Glutamatergic neuron (in vitro differentiated cells): ENCODE measurements around the gene VAV2. TPM values are rescaled to one million over a fixed set of nuclear protein-coding genes. Genes with fewer than 3 reads are reported as not detected.

Experiments used
- DNase-seq: peaks from one replicate; pipeline ENCODE4 v3.0.0; 2022
- H3K27ac Mint-ChIP-seq: one replicate; pipeline ENCODE4 v1.8.0; 2020; ENCODE audit warnings: mild to moderate bottlenecking, mixed read lengths, inconsistent platforms; ENCODE audit not compliant: unreplicated experiment
- H3K27me3 Mint-ChIP-seq: one replicate; pipeline ENCODE4 v1.8.0; 2020; ENCODE audit warnings: mild to moderate bottlenecking, moderate library complexity, mixed read lengths, inconsistent platforms; ENCODE audit not compliant: unreplicated experiment
- H3K36me3 Mint-ChIP-seq: one replicate; pipeline ENCODE4 v1.8.0; 2020; ENCODE audit warnings: mild to moderate bottlenecking, mixed read lengths, inconsistent platforms; ENCODE audit not compliant: unreplicated experiment
- H3K4me1 Mint-ChIP-seq: one replicate; pipeline ENCODE4 v1.8.0; 2020; ENCODE audit warnings: mild to moderate bottlenecking, low read depth, mixed read lengths, inconsistent platforms; ENCODE audit not compliant: unreplicated experiment
- H3K4me3 Mint-ChIP-seq: one replicate; pipeline ENCODE4 v1.8.0; 2020; ENCODE audit warnings: mild to moderate bottlenecking, mixed read lengths, inconsistent platforms; ENCODE audit not compliant: unreplicated experiment
- H3K9me3 Mint-ChIP-seq: one replicate; pipeline ENCODE4 v1.8.0; 2020; ENCODE audit warnings: mild to moderate bottlenecking, moderate library complexity, mixed read lengths, inconsistent platforms; ENCODE audit not compliant: unreplicated experiment
- total RNA-seq: library from RNA; stranded (reverse); fragmentation: NEBNext Ultra II Directional; extraction: Animal tissue kit (Norgen Biotek cat#: 25700); gene quantifications from one replicate; pipeline ENCODE4 v1.2.1, GENCODE V29; 2021; ENCODE audit not compliant: unreplicated experiment
- TF ChIP-seq, protein P1 (sequence below): fragments of 200-600 bp; sonication (generic); IDR thresholded peaks from one replicate; pipeline ENCODE4 v1.5.0; 2021; ENCODE audit not compliant: partially characterized antibody, unreplicated experiment

The VAV2 gene
- total RNA-seq, 1 donor from 2014 or later = 270 TPM

DNA sequence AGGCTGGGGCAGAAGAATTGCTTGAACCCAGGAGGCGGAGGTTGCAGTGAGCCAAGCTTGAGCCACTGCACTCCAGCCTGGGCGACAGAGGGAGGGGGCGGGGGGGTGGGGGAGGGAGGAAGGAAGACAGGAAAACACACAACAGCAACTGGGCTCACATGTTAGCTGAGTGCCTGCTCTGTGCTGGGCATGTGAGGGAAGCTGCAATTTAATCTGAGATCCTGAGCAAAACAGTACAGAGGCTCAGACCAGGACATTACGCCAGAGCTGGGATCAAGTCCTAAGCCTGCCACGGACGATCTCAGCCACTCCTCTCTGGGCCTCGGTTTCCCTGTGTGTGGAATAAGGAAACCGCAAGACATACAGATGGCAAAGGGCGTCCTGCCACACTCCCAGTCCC lies 119.1 kb downstream of the VAV2 start:
- DNase-seq = no peak
- no peaks in the 10 kb centered on the region for H3K36me3 Mint-ChIP-seq
- TF ChIP-seq, protein P1, sequence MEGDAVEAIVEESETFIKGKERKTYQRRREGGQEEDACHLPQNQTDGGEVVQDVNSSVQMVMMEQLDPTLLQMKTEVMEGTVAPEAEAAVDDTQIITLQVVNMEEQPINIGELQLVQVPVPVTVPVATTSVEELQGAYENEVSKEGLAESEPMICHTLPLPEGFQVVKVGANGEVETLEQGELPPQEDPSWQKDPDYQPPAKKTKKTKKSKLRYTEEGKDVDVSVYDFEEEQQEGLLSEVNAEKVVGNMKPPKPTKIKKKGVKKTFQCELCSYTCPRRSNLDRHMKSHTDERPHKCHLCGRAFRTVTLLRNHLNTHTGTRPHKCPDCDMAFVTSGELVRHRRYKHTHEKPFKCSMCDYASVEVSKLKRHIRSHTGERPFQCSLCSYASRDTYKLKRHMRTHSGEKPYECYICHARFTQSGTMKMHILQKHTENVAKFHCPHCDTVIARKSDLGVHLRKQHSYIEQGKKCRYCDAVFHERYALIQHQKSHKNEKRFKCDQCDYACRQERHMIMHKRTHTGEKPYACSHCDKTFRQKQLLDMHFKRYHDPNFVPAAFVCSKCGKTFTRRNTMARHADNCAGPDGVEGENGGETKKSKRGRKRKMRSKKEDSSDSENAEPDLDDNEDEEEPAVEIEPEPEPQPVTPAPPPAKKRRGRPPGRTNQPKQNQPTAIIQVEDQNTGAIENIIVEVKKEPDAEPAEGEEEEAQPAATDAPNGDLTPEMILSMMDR = no peak
- H3K27me3 Mint-ChIP-seq = peaks cover 37% of the 10 kb centered on the region
- H3K27ac Mint-ChIP-seq = peak overlapping the region; percentile 93
- peaks cover 59% of the 10 kb centered on the region for H3K9me3 Mint-ChIP-seq
- peaks cover 65% of the 10 kb centered on the region for H3K4me1 Mint-ChIP-seq
- no peak overlapping the region for H3K4me3 Mint-ChIP-seq

- peaks cover 53% of the 10 kb centered on the region for H3K4me1 Mint-ChIP-seq
- DNase-seq = no peak
- peaks cover 28% of the 10 kb centered on the region for H3K27me3 Mint-ChIP-seq
- peak overlapping the region; percentile 73 for H3K27ac Mint-ChIP-seq
- H3K9me3 Mint-ChIP-seq = peaks cover 53% of the 10 kb centered on the region
- H3K36me3 Mint-ChIP-seq = peaks cover 4% of the 10 kb centered on the region
- H3K4me3 Mint-ChIP-seq = peak overlapping the region; percentile 45
- TF ChIP-seq, protein P1 = no peak
Observed at GRCh38 chr9:133870598-133871595, 121.2 kb downstream of the VAV2 start.

GRCh38 chr9:133869674-133870405 lies 122.3 kb downstream of the VAV2 start:
- no peak for DNase-seq
- Mint-ChIP-seq H3K4me3 (peak overlapping the region; percentile 31), H3K4me1 (peaks cover 49% of the 10 kb centered on the region), H3K9me3 (peaks cover 59% of the 10 kb centered on the region), H3K36me3 (peaks cover 13% of the 10 kb centered on the region), H3K27me3 (peaks cover 33% of the 10 kb centered on the region), H3K27ac (peak overlapping the region; percentile 57)
- TF ChIP-seq, protein P1 = no peak

DNA sequence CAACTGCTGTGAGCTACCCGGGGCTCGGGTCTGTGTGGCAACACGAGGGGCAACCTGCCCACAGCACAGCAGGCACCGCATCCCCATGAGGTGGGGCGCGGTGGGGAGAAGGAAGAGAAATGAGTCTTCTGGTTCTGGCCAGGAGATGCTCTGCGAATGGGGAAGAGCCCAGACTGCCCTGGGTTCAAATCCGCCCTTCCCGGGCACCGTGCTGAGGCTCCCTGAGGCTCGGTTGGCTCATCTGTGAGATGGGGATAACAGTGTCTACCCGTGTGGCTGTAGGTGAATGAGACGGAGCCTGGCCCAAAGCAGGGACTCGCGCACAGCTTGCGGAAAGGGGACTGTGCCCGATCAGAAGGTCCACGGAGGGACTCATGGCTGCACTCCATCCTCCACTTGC lies 123.9 kb downstream of the VAV2 start:
- TF ChIP-seq, protein P1 = no peak
- Mint-ChIP-seq H3K36me3 (peaks cover 13% of the 10 kb centered on the region), H3K27ac (peak overlapping the region; percentile 8), H3K4me1 (peaks cover 33% of the 10 kb centered on the region), H3K9me3 (peaks cover 53% of the 10 kb centered on the region), H3K4me3 (no peak overlapping the region), H3K27me3 (peaks cover 33% of the 10 kb centered on the region)
- DNase-seq = no peak
